NCI-H345 (cell line): Measurements from ENCODE around the gene KIF13A.
"Not testable (repeated sequence)": the region's sequence is repeated elsewhere in the genome, so short reads cannot be mapped to it uniquely, and the experiment has no call there.

Experiments used
- DNase-seq: peaks from one replicate; lab custom pipeline; 2025; lab: John Stamatoyannopoulos, UW

Gene KIF13A

GRCh38 chr6:17998442-17998841, 11.0 kb upstream of the KIF13A start:
- DNase-seq: no peak

- DNase-seq: no peak
Measured at GRCh38 chr6:17998003-17998402, 10.6 kb upstream of the KIF13A start.

- DNase-seq: no peak
Measured at GRCh38 chr6:17995414-17995813, 8.0 kb upstream of the KIF13A start.

- no peak for DNase-seq
Measured at GRCh38 chr6:17994019-17994418, 6.6 kb upstream of the KIF13A start.

DNA sequence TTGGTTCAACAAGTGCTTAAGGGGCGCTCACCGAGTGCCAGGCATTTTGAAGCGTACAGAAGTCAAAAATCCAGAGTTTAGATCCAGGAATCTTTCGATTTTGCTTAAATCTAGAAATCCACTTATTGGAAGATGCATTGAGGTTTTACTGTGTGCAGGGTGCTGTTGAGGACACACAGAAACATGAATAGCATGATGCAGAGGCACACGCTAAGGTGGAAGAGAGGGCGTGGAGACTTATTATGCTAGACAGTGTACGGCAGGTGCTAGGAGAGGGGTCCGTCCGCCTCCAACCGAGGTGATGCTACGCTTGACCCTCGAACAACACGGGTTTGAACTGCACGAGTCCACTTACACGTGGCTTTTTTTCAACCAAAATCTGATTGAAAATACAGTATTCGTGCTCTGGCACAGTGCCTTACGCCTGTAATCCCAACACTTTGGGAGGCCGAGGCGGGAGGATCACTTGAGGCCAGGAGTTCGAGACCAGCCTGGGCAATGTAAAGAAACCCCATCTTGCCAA, 1.0 kb upstream of the KIF13A start:
- DNase-seq: no peak

DNA sequence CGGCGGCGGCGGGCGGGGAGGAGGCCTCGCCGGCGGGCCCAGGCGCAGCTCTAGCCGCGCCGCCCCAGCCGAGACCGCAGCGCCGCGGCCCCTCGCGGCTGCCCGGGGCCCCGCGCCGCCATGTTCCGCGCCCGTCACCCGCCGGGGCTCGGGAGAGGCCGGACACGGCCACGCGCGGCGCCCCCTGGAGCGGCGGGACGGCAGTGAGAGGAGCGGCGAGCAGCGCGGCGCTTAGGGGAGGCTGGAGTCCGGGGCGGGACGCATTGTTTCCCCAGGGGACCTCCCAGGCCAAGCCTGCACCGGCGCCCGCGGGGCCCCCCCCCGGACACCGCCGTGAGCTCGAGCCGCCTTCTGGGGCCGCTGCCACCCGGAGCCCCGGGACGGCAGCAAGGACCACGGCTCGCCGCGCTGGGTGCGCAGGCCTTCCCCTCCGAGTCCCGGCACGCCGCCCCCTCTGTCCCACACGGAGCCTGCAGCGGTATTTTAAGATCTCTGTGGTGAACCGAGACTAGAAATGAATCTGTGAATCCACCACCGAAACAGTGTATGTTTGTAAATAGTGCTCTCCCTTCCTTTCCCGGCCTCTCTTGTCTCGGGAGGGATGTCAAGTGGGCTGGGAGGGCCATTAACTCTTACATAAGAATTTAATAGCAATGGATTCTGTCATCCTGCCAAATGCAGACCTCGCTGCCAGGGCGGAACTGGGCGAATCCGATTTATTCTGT, 424 bp upstream of the KIF13A start:
- peak; percentile 80 for DNase-seq

GRCh38 chr6:17986656-17987446, 584 bp downstream of the KIF13A start:
- peak; percentile 47 for DNase-seq

- DNase-seq: no peak
Measured at GRCh38 chr6:17985934-17986655, 1.3 kb downstream of the KIF13A start.

DNA sequence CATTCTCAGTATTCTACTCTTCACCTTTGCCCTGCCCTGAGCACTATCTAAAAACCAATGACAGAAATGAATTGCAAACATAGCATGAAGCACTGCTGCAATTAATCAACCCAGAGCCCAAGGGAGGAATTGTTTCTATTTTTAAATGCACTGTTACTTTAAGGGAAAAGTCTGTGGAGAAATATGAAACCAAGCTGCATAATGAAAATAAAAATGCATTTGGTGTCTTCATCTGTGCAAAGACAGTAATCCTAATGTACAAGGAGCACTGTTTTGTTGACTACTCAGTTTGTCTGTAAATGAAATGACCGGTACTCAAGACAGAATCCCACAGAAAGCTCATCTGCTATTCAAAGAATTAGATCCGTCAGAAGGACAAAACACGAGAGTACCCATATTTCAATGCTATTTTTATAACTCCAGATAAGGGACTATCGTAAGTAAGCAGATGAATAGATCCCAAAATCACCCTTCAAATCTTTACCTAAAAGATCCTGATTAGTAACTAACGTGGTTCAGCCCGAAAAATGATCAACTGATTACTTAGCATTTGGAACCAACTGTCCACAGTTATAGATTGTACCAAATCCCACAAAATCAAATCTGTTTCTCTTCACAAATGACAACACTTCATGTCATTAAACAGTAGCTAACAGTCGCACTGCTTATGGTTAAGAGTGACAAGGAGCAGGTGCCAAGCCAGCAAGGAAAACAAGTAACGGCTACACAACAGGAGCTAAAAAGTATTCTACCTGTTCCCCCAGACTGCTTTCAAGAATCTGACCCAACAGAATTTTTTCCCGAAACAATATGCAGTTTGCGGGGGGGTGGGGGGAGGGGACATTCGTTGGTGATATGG, 2.4 kb downstream of the KIF13A start:
- no peak for DNase-seq

GRCh38 chr6:17984399-17984798, 3.0 kb downstream of the KIF13A start:
- no peak for DNase-seq

DNA sequence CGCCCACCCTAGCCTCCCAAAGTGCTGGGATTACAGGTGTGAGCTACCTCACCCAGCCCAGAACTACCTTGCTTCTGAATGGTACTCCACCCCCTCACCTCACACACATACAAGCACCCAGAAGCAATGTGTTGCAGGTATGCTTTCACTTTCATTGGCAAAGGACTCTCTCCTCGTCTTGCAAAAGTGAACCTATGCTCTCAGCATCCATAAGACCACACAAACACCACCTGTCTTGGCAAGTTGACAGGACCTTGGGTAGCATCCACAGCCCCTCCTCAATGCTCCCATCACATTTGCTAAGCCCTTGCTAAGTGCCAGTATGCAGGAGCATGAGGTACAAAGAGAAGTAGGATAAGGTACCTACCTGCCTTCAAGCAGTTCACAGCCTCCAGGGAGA, 3.7 kb downstream of the KIF13A start:
- DNase-seq: no peak

DNA sequence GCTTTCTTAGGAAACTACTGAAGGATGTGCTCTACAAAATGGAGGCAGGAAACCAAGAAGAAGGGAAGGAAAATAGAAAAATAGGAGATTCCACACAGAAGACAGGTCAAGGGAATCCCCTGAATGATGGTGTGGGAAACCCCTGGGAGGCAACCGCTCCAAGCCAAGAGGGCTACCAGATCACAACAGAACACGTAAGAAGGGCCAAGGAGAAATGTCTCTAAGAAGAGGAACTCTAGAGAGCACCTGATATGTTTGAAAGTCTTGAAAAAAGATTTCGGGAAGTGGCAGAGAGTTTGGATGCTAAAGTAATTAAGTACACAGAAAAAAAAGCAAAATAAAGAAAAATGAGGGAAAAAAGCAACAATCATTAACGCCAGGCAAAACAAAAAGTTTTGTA, 7.1 kb downstream of the KIF13A start:
- DNase-seq: no peak

GRCh38 chr6:17979479-17979878, 8.0 kb downstream of the KIF13A start:
- no peak for DNase-seq

GRCh38 chr6:17976258-17976657, 11.2 kb downstream of the KIF13A start:
- not testable (repeated sequence) for DNase-seq

- DNase-seq: no peak
Measured at GRCh38 chr6:17974570-17975368, 12.7 kb downstream of the KIF13A start.

- DNase-seq: no peak
Measured at GRCh38 chr6:17972978-17973622, 14.3 kb downstream of the KIF13A start.

GRCh38 chr6:17972074-17972952, 15.1 kb downstream of the KIF13A start:
- DNase-seq: no peak

- DNase-seq: no peak
Measured at GRCh38 chr6:17971128-17972073, 16.0 kb downstream of the KIF13A start.
